Epithelial cell of proximal tubule (primary cell): ENCODE results near the gene GAB2. TPM values are rescaled to one million over a fixed set of nuclear protein-coding genes. Genes with fewer than 3 reads are reported as not detected.

Experiments
- DNase-seq: peaks from one replicate; pipeline ENCODE4 v3.0.0-alpha.2; 2011; ENCODE audit warnings: low read depth
- H3K4me3 ChIP-seq: 2 replicates; pipeline ENCODE4 v1.5.1; 2011; ENCODE audit warnings: low read depth, mild to moderate bottlenecking, low read length
- total RNA-seq: library from RNA; depleted of rRNA; stranded (reverse); fragments of >200 nt; gene quantifications from 2 replicates; pipeline ENCODE4 v1.2.3, GENCODE V29; 2015
- TF ChIP-seq, protein P1 (sequence below): conservative IDR thresholded peaks from 2 replicates; pipeline ENCODE4 v1.5.1; 2012; ENCODE audit warnings: low read depth, mild to moderate bottlenecking, low read length

The GAB2 gene
- total RNA-seq, 1 donor from 2014 or later: 15.0 TPM

DNA sequence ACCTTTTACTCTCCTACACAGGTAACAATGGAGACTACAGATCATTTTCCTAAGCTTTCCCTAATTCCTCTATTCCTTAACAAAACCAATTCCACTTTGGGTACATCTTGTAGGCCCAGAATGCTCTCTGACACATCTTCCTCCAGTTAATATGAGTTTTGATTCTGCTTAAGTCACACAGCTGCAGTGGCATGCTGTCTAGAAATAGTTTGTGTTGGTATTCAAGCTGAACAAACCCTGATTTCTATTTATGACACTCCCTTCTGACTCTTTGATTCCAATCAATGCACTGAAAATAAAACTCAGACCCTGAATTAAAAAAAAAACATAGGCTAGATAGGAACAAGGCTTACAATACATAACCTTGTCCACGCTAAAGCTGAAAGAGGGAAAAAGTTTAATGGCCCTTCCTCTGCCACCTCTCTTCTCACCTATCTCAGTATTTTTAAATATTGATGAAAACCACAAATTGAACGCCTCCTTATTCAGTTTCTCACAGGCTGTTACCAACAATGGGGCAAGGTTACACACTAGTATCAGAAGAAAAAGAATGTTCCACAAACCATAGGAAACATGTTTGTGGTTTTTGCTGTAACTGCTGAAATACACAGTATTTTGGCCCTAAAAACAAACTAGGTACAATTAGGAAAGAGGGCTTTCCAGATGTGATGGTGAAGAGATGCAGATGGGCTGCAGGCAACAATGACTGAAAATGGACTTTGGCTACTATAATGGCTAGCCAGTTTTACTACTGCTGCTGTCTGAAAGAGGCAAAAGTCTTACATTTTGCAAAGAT is 35.7 kb upstream of the GAB2 start:
- no peak for DNase-seq
- TF ChIP-seq, protein P1, sequence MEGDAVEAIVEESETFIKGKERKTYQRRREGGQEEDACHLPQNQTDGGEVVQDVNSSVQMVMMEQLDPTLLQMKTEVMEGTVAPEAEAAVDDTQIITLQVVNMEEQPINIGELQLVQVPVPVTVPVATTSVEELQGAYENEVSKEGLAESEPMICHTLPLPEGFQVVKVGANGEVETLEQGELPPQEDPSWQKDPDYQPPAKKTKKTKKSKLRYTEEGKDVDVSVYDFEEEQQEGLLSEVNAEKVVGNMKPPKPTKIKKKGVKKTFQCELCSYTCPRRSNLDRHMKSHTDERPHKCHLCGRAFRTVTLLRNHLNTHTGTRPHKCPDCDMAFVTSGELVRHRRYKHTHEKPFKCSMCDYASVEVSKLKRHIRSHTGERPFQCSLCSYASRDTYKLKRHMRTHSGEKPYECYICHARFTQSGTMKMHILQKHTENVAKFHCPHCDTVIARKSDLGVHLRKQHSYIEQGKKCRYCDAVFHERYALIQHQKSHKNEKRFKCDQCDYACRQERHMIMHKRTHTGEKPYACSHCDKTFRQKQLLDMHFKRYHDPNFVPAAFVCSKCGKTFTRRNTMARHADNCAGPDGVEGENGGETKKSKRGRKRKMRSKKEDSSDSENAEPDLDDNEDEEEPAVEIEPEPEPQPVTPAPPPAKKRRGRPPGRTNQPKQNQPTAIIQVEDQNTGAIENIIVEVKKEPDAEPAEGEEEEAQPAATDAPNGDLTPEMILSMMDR: no peak

DNA sequence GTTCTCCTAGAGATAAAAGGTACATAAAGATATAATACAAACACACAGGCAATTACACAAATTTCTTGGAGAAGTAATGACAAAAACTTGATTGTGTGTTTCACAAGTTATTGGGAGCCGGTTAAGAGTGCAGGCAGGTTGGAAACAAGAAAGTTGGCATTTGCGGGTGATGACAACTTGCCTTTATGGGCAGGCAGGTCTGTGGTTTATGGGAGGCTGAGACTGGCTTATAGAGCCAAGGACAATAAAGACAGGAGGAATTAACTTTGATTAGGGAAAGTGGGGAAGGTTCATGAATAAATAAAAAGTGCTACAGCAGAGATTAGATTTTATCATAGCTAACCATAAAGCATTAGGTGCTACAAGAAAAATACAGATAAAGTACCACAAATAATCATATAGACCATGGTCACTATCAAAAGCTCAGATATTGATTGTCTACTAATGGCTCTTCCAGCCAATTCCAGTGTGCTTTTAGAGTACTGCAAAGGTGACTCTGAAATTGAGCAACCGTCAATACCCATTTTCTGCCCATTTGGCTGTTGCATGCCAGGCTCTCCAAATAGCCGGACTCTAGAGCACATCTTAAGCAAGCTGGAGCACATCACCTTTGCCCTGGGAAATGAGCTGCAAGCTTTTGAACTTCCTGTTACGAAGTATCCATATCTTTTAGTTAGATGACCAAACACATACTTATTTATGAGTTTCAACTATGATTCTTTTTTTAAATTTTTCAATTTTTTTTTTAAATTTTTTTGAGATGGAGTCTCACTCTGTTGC is 33.9 kb upstream of the GAB2 start:
- TF ChIP-seq, protein P1: no peak
- no peak for DNase-seq
- no peak overlapping the region for H3K4me3 ChIP-seq

More for the DNA sequence above, 35.7 kb upstream of the GAB2 start:
- no peak overlapping the region for H3K4me3 ChIP-seq

DNA sequence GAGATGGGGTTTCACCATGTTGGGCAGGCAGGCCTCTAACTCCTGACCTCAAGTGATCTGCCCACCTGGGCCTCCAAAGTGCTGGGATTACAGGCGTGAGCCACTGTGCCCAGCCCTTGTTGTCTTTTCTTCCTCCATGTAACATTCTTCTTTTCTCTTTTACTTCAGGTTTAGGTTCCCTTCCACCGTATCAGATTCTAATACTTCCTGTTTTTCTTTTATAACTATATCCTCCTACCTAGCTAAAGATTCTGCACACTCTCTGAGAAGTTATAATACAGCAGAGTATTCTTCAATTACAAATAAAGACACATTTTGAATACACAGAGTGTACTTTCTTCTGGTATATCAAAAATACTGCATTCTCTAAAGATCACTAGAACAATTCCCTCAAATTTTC is 33.2 kb upstream of the GAB2 start:
- DNase-seq: no peak
- no peak overlapping the region for H3K4me3 ChIP-seq
- TF ChIP-seq, protein P1: no peak

DNA sequence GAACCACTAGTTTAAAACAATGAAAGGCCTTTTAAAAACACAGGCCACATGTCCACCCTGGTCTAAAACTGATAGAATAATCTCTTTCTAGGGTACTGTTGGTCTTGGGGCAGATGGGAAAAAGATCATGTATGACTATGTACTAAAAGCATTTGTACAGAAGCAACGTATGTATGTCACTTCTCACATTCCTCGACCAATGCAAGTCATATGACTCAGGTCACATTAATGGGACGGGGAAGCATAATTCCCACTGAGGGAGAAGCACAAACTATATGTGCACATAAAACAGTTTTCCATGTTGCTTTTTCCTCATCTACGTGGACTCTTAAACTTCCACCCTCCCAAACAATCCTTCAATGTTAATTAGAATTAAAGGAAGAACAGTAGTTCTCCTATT is 32.2 kb upstream of the GAB2 start:
- no peak for DNase-seq
- H3K4me3 ChIP-seq: no peak overlapping the region
- TF ChIP-seq, protein P1: no peak

DNA sequence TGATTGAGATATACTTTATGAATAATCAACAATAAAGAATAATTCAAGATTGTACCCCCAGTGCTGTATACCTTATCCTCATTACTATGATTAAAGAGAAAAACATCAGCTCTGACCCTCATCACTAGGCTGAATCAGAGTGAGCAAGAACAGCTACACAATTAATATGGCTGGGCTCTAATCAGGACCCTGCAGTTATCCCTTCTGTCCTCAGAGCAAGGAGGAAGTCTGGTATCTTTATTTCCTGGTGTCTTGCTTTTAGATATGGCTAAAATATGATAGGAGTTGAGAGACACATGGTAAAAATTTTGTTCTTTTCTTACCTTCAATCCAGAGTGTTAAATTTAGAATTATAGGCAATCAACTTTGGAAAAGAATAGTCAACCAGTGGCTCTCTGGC is 28.6 kb upstream of the GAB2 start:
- TF ChIP-seq, protein P1: no peak
- H3K4me3 ChIP-seq: no peak overlapping the region

DNA sequence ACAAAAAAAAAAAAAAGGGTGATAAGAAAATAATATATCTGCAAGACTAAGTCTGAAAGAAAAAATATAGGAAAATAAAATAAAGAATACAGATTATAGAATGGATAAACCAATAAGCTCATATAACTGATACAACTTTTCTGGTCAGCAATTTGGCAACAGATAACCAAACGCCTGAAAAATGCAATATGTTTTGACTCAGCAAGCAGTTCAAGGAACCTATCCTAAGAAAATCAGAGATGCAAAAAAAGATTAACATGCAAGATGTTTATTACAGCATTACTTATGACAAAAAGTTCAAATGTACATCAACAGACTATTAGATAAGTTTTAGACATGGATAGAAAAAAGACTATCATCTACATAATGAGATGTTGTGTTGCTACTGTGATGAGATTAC is 27.1 kb upstream of the GAB2 start:
- DNase-seq: no peak
- TF ChIP-seq, protein P1: no peak
- no peak overlapping the region for H3K4me3 ChIP-seq

More for the DNA sequence above, 28.6 kb upstream of the GAB2 start:
- no peak for DNase-seq
